Activated T-cell treated with anti-CD3 and anti-CD28 coated beads, Interleukin-2, amount 50 U/mL, for 72 hours (primary cell): ENCODE measurements around the gene VEPH1. TPM values are rescaled to one million over a fixed set of nuclear protein-coding genes. Genes with fewer than 3 reads are reported as not detected.

Experiments
- ATAC-seq, 2 donors: fragments of 150-1000 bp; cut with Tn5 transposase; replicated peaks in 1 of 2; 2 replicates each; pipeline ENCODE4 v1.10.0; 2021; ENCODE audit warnings: moderate library complexity in 2 of 2, mild to moderate bottlenecking in 1 of 2
- DNase-seq, 2 donors: peaks; one replicate each; pipeline ENCODE4 v3.0.0; 2021 to 2022; ENCODE audit warnings: mixed read lengths in 1 of 2
- H3K27ac Mint-ChIP-seq: one replicate; pipeline ENCODE4 v1.8.0; 2022; ENCODE audit warnings: mild to moderate bottlenecking, moderate library complexity, mixed read lengths
- H3K27me3 Mint-ChIP-seq: one replicate; pipeline ENCODE4 v1.8.0; 2022; ENCODE audit warnings: low read depth, mixed read lengths
- H3K36me3 Mint-ChIP-seq, 2 donors: one replicate each; pipeline ENCODE4 v1.8.0; 2022; ENCODE audit warnings: mixed read lengths in 2 of 2, mild to moderate bottlenecking in 1 of 2; ENCODE audit not compliant: insufficient read depth in 2 of 2
- H3K4me1 Mint-ChIP-seq: one replicate; pipeline ENCODE4 v1.8.0; 2022; ENCODE audit warnings: low read depth, mixed read lengths
- H3K4me3 Mint-ChIP-seq, 2 donors: one replicate each; pipeline ENCODE4 v1.8.0; 2022; ENCODE audit warnings: mild to moderate bottlenecking in 2 of 2, mixed read lengths in 2 of 2, moderate library complexity in 2 of 2
- H3K9me3 Mint-ChIP-seq, 2 donors: one replicate each; pipeline ENCODE4 v1.8.0; 2022; ENCODE audit warnings: mixed read lengths in 2 of 2
- total RNA-seq, 2 donors: library from RNA; stranded (reverse); gene quantifications; one replicate each; pipeline ENCODE4 v1.2.3, GENCODE V29; 2022

The VEPH1 gene
- total RNA-seq, 2 donors from 2014 or later: not detected

GRCh38 chr3:157405457-157405856, 97.8 kb downstream of the VEPH1 start:
- H3K27ac Mint-ChIP-seq: no peak overlapping the region
- no peak overlapping the region for H3K4me3 Mint-ChIP-seq
- H3K36me3 Mint-ChIP-seq: no peaks in the 10 kb centered on the region
- no peaks in the 10 kb centered on the region for H3K9me3 Mint-ChIP-seq
- H3K4me1 Mint-ChIP-seq: no peaks in the 10 kb centered on the region
- no peak for DNase-seq
- no peaks in the 10 kb centered on the region for H3K27me3 Mint-ChIP-seq
- ATAC-seq: no peak

- no peak overlapping the region for H3K4me3 Mint-ChIP-seq
- no peak overlapping the region for H3K27ac Mint-ChIP-seq
- H3K4me1 Mint-ChIP-seq: no peaks in the 10 kb centered on the region
Measured at GRCh38 chr3:157404381-157404780, 98.8 kb downstream of the VEPH1 start.

DNA sequence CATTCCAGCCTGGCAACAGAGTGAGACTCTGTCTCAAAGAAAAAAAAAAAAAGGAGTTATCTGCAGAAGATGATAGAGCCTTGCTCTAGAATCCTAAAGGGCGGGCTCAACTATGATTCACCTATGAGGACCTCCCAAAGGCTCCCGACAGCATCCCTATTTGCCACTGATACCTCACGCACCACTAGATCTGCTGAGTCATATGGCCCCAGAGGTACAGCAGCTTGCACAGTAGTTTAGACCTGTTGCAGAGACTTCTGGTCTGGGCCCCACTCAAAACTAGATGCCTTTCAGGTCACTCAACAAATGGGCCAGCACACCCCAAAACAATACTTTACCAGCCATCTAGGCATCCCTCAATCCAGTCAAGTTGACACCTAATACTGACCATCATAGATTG, 104.6 kb downstream of the VEPH1 start:
- no peak for DNase-seq
- H3K4me1 Mint-ChIP-seq: no peaks in the 10 kb centered on the region

More at GRCh38 chr3:157404381-157404780, 98.8 kb downstream of the VEPH1 start:
- ATAC-seq (no peak), DNase-seq (no peak)
- H3K27me3 Mint-ChIP-seq: no peaks in the 10 kb centered on the region
- H3K9me3 Mint-ChIP-seq: no peaks in the 10 kb centered on the region
- H3K36me3 Mint-ChIP-seq: no peaks in the 10 kb centered on the region

DNA sequence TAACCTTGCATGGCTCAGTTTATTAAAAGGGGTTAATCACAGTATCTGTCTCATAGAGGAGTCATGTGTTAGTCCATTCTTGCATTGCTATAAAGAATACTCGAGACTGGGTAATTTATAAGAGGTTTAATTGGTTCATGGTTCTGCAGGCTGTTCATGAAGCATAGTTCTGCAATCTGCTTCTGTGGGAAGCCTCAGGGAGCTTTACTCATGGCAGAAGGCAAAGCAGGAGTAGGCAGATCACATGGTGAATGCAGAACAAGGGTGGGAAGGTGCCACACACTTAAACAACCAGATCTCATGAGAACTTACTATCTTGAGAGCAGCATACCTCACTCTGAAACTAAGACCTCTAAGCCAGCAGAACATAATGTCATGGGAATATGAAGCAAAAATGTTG, 108.8 kb downstream of the VEPH1 start:
- H3K4me1 Mint-ChIP-seq: no peaks in the 10 kb centered on the region
- H3K4me3 Mint-ChIP-seq: no peak overlapping the region
- peaks cover 0 to 1% of the 10 kb centered on the region in 2 donors for H3K36me3 Mint-ChIP-seq
- ATAC-seq (no peak), DNase-seq (no peak)
- H3K27ac Mint-ChIP-seq: no peak overlapping the region
- no peaks in the 10 kb centered on the region for H3K27me3 Mint-ChIP-seq
- peaks cover 1 to 7% of the 10 kb centered on the region in 2 donors for H3K9me3 Mint-ChIP-seq

More for the DNA sequence above, 104.6 kb downstream of the VEPH1 start:
- H3K27me3 Mint-ChIP-seq: no peaks in the 10 kb centered on the region
- no peak overlapping the region for H3K27ac Mint-ChIP-seq
- H3K9me3 Mint-ChIP-seq: peaks cover 0 to 5% of the 10 kb centered on the region in 2 donors
- H3K36me3 Mint-ChIP-seq: no peaks in the 10 kb centered on the region
- ATAC-seq: no peak
- H3K4me3 Mint-ChIP-seq: no peak overlapping the region

DNA sequence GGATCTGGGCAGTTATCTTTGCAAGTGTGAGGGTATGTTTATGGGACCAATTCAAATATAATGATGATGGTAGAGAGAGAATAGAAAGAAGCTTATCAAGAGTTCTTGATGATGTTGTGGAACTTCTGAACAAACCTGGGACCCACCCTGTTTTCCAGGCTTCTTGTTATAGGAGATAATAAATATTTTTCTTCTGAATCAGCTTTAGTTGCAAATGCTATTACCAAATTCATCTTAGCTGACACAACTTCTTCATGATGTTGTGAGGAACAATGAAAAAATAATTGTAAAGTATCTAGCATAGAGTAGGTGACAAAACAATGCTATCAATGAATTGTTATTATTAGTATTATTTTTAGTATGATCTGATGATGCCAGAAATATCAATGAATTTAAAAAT, 110.1 kb downstream of the VEPH1 start:
- Mint-ChIP-seq H3K4me3 (no peak overlapping the region), H3K9me3 (peaks cover 1 to 7% of the 10 kb centered on the region in 2 donors), H3K4me1 (no peaks in the 10 kb centered on the region), H3K27ac (no peak overlapping the region), H3K27me3 (no peaks in the 10 kb centered on the region), H3K36me3 (peaks cover 0 to 1% of the 10 kb centered on the region in 2 donors)
- ATAC-seq (no peak), DNase-seq (no peak)

- Mint-ChIP-seq H3K27ac (no peak overlapping the region), H3K36me3 (peaks cover 0 to 1% of the 10 kb centered on the region in 2 donors), H3K4me1 (no peaks in the 10 kb centered on the region), H3K4me3 (no peak overlapping the region), H3K9me3 (peaks cover 1 to 3% of the 10 kb centered on the region in 2 donors), H3K27me3 (no peaks in the 10 kb centered on the region)
- ATAC-seq (no peak), DNase-seq (no peak)
Measured at GRCh38 chr3:157392104-157392503, 111.1 kb downstream of the VEPH1 start.

GRCh38 chr3:157390713-157391515, 112.3 kb downstream of the VEPH1 start:
- no peak for ATAC-seq
- H3K4me1 Mint-ChIP-seq: no peaks in the 10 kb centered on the region
- H3K36me3 Mint-ChIP-seq: peaks cover 0 to 1% of the 10 kb centered on the region in 2 donors
- no peak for DNase-seq
- H3K27ac Mint-ChIP-seq: no peak overlapping the region
- peaks cover 1% of the 10 kb centered on the region in 2 donors for H3K9me3 Mint-ChIP-seq
- no peaks in the 10 kb centered on the region for H3K27me3 Mint-ChIP-seq
- no peak overlapping the region for H3K4me3 Mint-ChIP-seq

- ATAC-seq: no peak
- Mint-ChIP-seq H3K27ac (no peak overlapping the region), H3K36me3 (peaks cover 0 to 1% of the 10 kb centered on the region in 2 donors), H3K27me3 (no peaks in the 10 kb centered on the region), H3K4me3 (no peak overlapping the region), H3K4me1 (no peaks in the 10 kb centered on the region), H3K9me3 (peaks cover 1% of the 10 kb centered on the region in 2 donors)
- no peak for DNase-seq
Measured at GRCh38 chr3:157388976-157389375, 114.2 kb downstream of the VEPH1 start.

DNA sequence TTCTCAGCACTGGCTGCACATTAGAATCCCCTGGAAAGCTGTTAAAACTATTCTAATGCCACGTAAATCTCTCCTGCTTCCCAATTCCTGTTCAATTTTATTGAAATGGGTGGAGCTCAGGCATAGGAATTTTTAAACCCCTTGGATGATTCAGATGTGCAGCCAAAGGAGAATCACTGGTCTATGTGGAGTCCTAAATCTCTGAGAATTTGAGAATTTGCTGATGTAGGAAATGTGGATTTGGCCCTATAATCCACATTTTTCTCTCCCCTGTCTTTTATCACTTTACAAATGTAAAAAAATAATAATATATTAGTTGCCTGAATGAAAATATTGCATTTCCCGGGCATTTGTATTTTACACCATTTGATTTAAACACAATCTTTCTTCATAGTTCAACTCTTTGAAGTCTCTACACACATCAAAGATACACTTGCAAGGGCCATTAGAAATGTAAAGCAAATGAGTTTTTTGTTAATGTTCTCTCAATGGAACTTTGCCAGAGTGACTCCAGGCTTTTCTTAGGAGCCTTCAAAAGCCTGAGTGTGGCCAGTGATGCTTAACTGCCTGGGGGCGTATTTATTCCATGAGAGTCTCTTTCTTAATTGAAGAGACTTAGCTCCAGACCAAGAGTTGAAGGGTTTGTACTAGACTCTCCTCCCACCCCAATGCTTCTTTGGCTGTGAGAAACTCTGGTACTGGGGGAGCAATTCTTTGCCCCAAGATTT, 115.3 kb downstream of the VEPH1 start:
- H3K27me3 Mint-ChIP-seq: no peaks in the 10 kb centered on the region
- H3K4me1 Mint-ChIP-seq: no peaks in the 10 kb centered on the region
- no peak overlapping the region for H3K27ac Mint-ChIP-seq
- peaks cover 0 to 1% of the 10 kb centered on the region in 2 donors for H3K36me3 Mint-ChIP-seq
- DNase-seq (no peak), ATAC-seq (no peak)
- peaks cover 1% of the 10 kb centered on the region in 2 donors for H3K9me3 Mint-ChIP-seq
- no peak overlapping the region for H3K4me3 Mint-ChIP-seq

DNA sequence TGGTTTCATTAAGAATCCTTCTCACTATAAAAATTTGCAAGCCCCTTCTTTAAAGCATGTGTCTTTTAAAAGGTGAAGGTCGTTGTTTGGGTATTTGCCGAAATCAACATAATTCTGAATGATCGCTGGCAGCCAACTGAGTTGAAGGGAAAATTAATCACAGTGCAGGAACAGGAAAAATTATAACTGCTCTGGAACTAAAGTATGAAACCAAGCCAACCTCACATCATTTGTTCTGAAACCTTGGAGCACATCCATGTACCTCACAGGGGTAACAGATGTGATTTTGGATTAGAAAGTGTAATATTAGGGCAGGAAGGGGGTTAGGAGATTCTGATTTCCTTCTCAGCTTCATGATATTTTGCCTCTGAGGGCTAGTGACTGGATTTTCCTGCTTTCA, 118.7 kb downstream of the VEPH1 start:
- DNase-seq (no peak), ATAC-seq (no peak)
- H3K36me3 Mint-ChIP-seq: no peaks in the 10 kb centered on the region
- H3K27me3 Mint-ChIP-seq: no peaks in the 10 kb centered on the region
- no peaks in the 10 kb centered on the region for H3K9me3 Mint-ChIP-seq
- no peak overlapping the region for H3K4me3 Mint-ChIP-seq
- H3K4me1 Mint-ChIP-seq: no peaks in the 10 kb centered on the region
- H3K27ac Mint-ChIP-seq: no peak overlapping the region

DNA sequence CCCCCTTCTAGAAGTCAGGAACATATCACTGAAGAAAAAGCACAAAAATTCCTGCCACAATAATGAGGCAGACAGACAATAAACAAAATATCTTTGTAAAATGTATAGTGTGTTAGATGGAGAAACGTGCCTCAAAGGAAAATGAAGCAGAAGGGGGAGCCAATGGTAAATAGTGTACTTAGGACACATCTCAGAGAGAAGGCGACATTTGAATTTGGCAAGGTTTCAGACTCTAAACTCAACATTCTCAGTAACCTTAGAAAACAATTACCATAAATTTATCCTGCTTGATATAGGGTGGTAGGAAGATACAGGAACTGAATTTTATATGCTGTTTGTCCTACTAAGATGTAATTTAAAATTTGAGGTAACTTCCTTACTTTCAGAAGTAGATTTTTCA, 119.2 kb downstream of the VEPH1 start:
- H3K27ac Mint-ChIP-seq: no peak overlapping the region
- no peaks in the 10 kb centered on the region for H3K4me1 Mint-ChIP-seq
- H3K27me3 Mint-ChIP-seq: no peaks in the 10 kb centered on the region
- no peaks in the 10 kb centered on the region for H3K36me3 Mint-ChIP-seq
- DNase-seq: no peak
- ATAC-seq: no peak
- H3K9me3 Mint-ChIP-seq: no peaks in the 10 kb centered on the region
- no peak overlapping the region for H3K4me3 Mint-ChIP-seq

DNA sequence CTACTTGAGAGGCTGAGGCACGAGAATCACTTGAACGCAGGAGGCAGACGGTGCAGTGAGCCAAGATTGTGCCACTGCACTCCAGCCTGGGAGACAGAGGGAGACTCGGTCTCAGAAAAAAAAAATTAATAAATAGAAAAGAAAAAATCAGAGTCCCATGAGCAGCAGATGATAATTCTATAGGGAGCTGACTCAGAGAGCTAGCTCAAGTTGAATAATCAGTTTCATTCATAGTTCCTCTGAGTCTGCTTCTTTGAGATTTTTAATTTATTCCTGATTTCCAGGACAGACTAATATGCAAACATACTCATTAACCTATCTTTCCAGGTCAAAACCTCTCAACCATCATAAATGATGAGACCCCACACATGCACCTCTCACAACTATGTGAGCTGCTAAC, 121.6 kb downstream of the VEPH1 start:
- H3K27me3 Mint-ChIP-seq: no peaks in the 10 kb centered on the region
- DNase-seq: no peak
- no peak overlapping the region for H3K27ac Mint-ChIP-seq

DNA sequence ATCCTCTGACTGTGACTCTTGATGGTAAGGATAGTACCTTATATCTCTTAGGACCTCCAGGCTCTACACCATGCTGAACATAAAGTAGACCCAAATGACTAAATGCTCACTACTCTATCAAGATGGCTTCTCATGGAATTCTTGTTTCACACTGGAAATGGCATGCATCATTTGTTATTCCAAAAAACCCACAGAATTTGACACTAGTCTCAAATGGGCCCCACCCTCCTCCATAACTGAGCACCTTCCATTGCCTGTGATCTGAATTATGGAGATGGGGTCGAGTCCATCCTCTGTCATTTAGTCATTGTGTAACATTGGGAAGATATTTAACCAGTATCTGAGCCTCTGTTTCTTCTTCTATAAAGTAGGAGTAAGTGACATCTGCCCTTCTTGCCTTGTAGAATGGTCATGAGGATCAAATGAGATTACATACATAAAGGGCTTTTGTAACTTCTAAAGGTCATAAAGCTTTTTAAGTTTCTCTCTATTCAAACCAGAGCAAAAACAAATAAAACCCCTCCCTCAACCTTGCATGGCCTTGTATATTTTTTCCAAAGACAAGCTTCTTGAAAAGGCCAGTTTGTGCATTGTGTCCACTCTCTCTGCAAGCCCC, 123.6 kb downstream of the VEPH1 start:
- no peak overlapping the region for H3K27ac Mint-ChIP-seq
- no peak overlapping the region for H3K4me3 Mint-ChIP-seq
- no peaks in the 10 kb centered on the region for H3K27me3 Mint-ChIP-seq
- no peaks in the 10 kb centered on the region for H3K9me3 Mint-ChIP-seq
- no peak for DNase-seq
- ATAC-seq: no peak
- no peaks in the 10 kb centered on the region for H3K36me3 Mint-ChIP-seq
- no peaks in the 10 kb centered on the region for H3K4me1 Mint-ChIP-seq

More for the DNA sequence above, 121.6 kb downstream of the VEPH1 start:
- no peaks in the 10 kb centered on the region for H3K36me3 Mint-ChIP-seq
- no peak overlapping the region for H3K4me3 Mint-ChIP-seq
- ATAC-seq: no peak
- no peaks in the 10 kb centered on the region for H3K4me1 Mint-ChIP-seq
- no peaks in the 10 kb centered on the region for H3K9me3 Mint-ChIP-seq
